D721Med (cell line): ENCODE measurements around the gene UMODL1.

Experiments
- DNase-seq: peaks from one replicate; pipeline ENCODE4 v3.0.0; 2011; ENCODE audit warnings: low spot score; ENCODE audit not compliant: insufficient read length
- FAIRE-seq: peaks from 2 replicates; lab custom pipeline; 2011; peaks lifted over from hg19 to GRCh38; lab: Jason Lieb, UNC
- TF ChIP-seq, protein P1 (sequence below): IDR thresholded peaks from 2 replicates; pipeline ENCODE4 v1.5.1; 2012; ENCODE audit warnings: mild to moderate bottlenecking, control low read depth; ENCODE audit not compliant: insufficient read depth; ENCODE audit errors: missing control alignments

Gene UMODL1

DNA sequence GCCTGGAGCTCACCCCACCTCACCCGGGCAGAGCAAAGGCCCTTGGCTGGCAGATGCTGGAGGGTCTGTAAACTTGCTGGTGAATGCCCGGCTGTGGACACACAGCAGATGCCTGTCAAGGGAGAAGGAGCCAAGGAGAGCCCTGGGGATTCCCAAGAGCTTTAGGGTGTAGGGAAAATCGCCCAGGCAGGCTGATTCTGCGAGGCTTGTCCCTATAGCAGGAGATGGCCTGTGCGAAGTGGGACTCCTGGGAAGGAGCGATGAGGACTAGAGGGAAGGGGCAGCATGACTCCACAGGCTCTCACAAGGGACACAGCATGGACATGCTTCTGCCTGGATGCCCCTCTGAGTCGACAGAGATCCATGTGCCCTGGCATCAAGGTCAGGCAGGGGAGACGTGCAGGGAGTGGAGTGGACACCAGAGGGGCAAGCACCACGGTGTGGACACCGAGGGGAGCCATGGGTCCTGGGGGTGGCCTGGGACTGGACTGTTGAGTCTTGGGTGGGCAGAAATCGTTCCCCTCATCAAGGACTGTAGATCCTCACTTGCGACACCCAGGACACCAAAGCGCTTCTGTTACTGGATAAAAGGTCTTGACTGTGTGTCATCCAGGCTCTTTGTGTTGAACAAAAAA is 76.4 kb downstream of the UMODL1 start:
- no peak for DNase-seq
- no peak for FAIRE-seq

GRCh38 chr21:42148097-42148496 is 77.0 kb downstream of the UMODL1 start:
- TF ChIP-seq, protein P1, sequence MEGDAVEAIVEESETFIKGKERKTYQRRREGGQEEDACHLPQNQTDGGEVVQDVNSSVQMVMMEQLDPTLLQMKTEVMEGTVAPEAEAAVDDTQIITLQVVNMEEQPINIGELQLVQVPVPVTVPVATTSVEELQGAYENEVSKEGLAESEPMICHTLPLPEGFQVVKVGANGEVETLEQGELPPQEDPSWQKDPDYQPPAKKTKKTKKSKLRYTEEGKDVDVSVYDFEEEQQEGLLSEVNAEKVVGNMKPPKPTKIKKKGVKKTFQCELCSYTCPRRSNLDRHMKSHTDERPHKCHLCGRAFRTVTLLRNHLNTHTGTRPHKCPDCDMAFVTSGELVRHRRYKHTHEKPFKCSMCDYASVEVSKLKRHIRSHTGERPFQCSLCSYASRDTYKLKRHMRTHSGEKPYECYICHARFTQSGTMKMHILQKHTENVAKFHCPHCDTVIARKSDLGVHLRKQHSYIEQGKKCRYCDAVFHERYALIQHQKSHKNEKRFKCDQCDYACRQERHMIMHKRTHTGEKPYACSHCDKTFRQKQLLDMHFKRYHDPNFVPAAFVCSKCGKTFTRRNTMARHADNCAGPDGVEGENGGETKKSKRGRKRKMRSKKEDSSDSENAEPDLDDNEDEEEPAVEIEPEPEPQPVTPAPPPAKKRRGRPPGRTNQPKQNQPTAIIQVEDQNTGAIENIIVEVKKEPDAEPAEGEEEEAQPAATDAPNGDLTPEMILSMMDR, result no peak
- FAIRE-seq (no peak), DNase-seq (no peak)

More for the DNA sequence above, 76.4 kb downstream of the UMODL1 start:
- TF ChIP-seq, protein P1, result no peak

- DNase-seq (no peak), FAIRE-seq (no peak)
- TF ChIP-seq, protein P1, result no peak
Observed at GRCh38 chr21:42148584-42148983, 77.5 kb downstream of the UMODL1 start.

- TF ChIP-seq, protein P1, result no peak
- no peak for FAIRE-seq
- DNase-seq, result no peak
Observed at GRCh38 chr21:42149656-42150473, 78.7 kb downstream of the UMODL1 start.

DNA sequence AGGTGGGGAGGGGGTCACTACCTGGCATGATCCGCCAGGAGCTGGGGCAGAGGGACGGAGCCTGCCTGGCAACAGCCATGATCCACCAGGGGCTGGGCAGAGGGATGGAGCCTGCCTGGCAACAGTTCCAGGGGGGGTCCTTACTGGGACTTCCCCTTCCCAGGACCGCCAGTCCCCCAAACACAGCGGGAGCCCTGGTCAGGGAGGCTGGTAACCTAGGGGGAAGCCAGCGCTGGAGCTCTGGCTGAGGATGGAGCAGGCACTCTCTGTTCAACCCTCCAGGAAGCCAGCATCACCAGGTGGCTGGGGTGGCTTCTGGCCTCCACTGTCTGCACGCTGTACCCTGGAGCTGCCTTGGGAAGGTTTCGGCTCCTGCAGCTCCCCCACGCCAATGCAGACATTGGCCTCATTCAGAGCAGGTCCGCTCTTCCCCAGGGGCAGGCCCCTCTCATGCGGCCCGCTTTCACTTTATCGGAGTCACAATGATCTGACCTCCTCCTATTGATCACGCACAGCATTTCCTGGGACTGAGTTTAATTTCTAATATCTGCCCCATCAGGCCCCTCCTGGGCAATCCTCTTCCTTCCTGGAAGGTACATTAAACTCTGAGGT is 79.5 kb downstream of the UMODL1 start:
- FAIRE-seq (no peak), DNase-seq (no peak)
- TF ChIP-seq, protein P1, result no peak

DNA sequence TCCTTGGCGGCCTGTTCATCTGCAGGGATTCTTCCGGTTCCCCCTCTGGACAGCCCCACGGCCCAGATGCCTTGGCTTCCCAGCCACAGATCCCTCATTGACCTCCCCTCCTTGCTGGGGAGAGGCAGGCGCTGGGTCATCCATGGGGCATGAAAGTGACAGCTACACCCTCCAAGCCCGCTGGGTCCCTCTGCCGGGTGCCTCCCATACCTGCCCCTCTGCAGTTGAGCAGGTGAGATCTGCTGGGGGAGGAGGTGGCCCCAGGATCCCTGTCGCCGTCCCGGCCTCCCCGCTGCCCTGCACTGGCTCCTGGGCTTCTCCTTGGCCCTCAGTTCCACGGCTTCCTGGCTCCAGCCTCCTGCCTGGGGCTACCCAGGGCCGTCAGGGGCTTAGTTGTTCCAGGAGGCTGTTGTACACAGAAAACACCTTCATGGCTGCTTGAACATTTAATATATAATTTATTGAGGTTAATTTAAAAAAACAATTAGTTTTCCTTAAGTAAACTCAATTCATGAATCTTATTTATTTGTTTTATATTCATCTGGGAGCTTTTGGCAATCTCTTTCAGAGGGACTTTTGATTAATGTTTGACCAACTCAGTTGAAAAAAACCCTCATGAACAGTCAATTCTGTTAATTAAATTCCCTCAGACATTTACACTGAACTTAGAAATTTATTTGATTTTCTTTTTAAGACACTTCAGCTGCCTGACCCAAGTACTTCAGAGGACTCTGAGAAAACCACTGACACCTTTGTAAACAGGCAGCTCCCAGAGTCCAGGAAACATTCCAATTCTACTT is 80.2 kb downstream of the UMODL1 start:
- TF ChIP-seq, protein P1, result no peak
- FAIRE-seq, result no peak
- no peak for DNase-seq
